Stimulated activated CD8-positive, alpha-beta memory T cell treated with anti-CD3 and anti-CD28 coated beads, Interleukin-15, amount 100 ng/mL, for 48 hours (primary cell): Measurements from ENCODE around the gene PAPPA2.
"Not testable (repeated sequence)": the region's sequence is repeated elsewhere in the genome, so short reads cannot be mapped to it uniquely, and the experiment has no call there.

Experiments used
- DNase-seq, 2 donors: peaks; one replicate each; pipeline ENCODE4 v3.0.0-alpha.2; 2020; ENCODE audit warnings: low read depth in 2 of 2

PAPPA2 gene

GRCh38 chr1:176692988-176693696, 230.2 kb downstream of the PAPPA2 start:
- DNase-seq: no peak

GRCh38 chr1:176693697-176694329, 230.8 kb downstream of the PAPPA2 start:
- DNase-seq: no peak

- DNase-seq: no peak
Observed at GRCh38 chr1:176694713-176695112, 231.7 kb downstream of the PAPPA2 start.

- no peak for DNase-seq
Observed at GRCh38 chr1:176696109-176696508, 233.1 kb downstream of the PAPPA2 start.

- no peak for DNase-seq
Observed at GRCh38 chr1:176696689-176697088, 233.7 kb downstream of the PAPPA2 start.

- no peak for DNase-seq
Observed at GRCh38 chr1:176699821-176700220, 236.8 kb downstream of the PAPPA2 start.

GRCh38 chr1:176701151-176701866, 238.3 kb downstream of the PAPPA2 start:
- DNase-seq: no peak

GRCh38 chr1:176702901-176703300, 239.9 kb downstream of the PAPPA2 start:
- DNase-seq: no peak

GRCh38 chr1:176705585-176705984, 242.6 kb downstream of the PAPPA2 start:
- no peak for DNase-seq

- DNase-seq: no peak
Observed at GRCh38 chr1:176717066-176717750, 254.2 kb downstream of the PAPPA2 start.

- DNase-seq: no peak
Observed at GRCh38 chr1:176719447-176719846, 256.5 kb downstream of the PAPPA2 start.

- DNase-seq: no peak
Observed at GRCh38 chr1:176720838-176721237, 257.9 kb downstream of the PAPPA2 start.

GRCh38 chr1:176733661-176734060, 270.7 kb downstream of the PAPPA2 start:
- DNase-seq: no peak

- DNase-seq: no peak
Observed at GRCh38 chr1:176735201-176735600, 272.2 kb downstream of the PAPPA2 start.

- no peak for DNase-seq
Observed at GRCh38 chr1:176736015-176736414, 273.0 kb downstream of the PAPPA2 start.

GRCh38 chr1:176741181-176741580, 278.2 kb downstream of the PAPPA2 start:
- DNase-seq: no peak

GRCh38 chr1:176742322-176742721, 279.3 kb downstream of the PAPPA2 start:
- DNase-seq: no peak

GRCh38 chr1:176744142-176744541, 281.2 kb downstream of the PAPPA2 start:
- no peak for DNase-seq

- DNase-seq: no peak
Observed at GRCh38 chr1:176745945-176746344, 283.0 kb downstream of the PAPPA2 start.

GRCh38 chr1:176752505-176752904, 289.5 kb downstream of the PAPPA2 start:
- no peak for DNase-seq

- no peak for DNase-seq
Observed at GRCh38 chr1:176754676-176755075, 291.7 kb downstream of the PAPPA2 start.

- not testable (repeated sequence) for DNase-seq
Observed at GRCh38 chr1:176756817-176757216, 293.8 kb downstream of the PAPPA2 start.
